Mesenchymal stem cell (in vitro differentiated cells and primary cell): ENCODE results near the gene POLR2M.

Source experiments
- DNase-seq: peaks from one replicate; pipeline ENCODE4 v3.0.0-alpha.2; 2013
- H2AFZ ChIP-seq: one replicate; pipeline ENCODE4 v1.6.1; 2013; ENCODE audit warnings: low read depth, mild to moderate bottlenecking, control low read depth, inconsistent platforms, low read length, moderate library complexity
- H2AK5ac ChIP-seq: 2 replicates; pipeline ENCODE4 v1.6.1; 2013; ENCODE audit warnings: low read length, moderate library complexity, mild to moderate bottlenecking, inconsistent platforms; ENCODE audit not compliant: severe bottlenecking
- H2BK120ac ChIP-seq: one replicate; pipeline ENCODE4 v1.6.1; 2013; ENCODE audit warnings: low read depth, mild to moderate bottlenecking, inconsistent platforms, low read length, moderate library complexity
- H2BK12ac ChIP-seq, 2 experiments: one replicate each; pipeline ENCODE4 v1.6.1; 2013; ENCODE audit warnings: inconsistent platforms in 2 of 2, low read length in 2 of 2, mild to moderate bottlenecking in 2 of 2, moderate library complexity in 2 of 2, control low read depth in 1 of 2
- H2BK15ac ChIP-seq: one replicate; pipeline ENCODE4 v1.6.1; 2013; ENCODE audit warnings: mild to moderate bottlenecking, low read depth, inconsistent platforms; ENCODE audit not compliant: poor library complexity, severe bottlenecking
- H2BK5ac ChIP-seq: 2 replicates; pipeline ENCODE4 v1.6.1; 2013; ENCODE audit warnings: low read depth, mild to moderate bottlenecking, low read length, control low read depth, inconsistent platforms; ENCODE audit not compliant: poor library complexity, severe bottlenecking
- H3K14ac ChIP-seq, 2 experiments: one replicate each; pipeline ENCODE4 v1.6.1; 2013; ENCODE audit warnings: inconsistent platforms in 2 of 2, low read length in 2 of 2, control low read depth in 1 of 2, mild to moderate bottlenecking in 1 of 2, moderate library complexity in 1 of 2
- H3K18ac ChIP-seq, 2 experiments: one replicate each; pipeline ENCODE4 v1.6.1; 2013; ENCODE audit warnings: inconsistent platforms in 2 of 2, low read length in 2 of 2, control low read depth in 1 of 2, low read depth in 1 of 2, mild to moderate bottlenecking in 1 of 2
- H3K23ac ChIP-seq, 2 experiments: one replicate each; pipeline ENCODE4 v1.6.1; 2013; ENCODE audit warnings: inconsistent platforms in 2 of 2, low read length in 2 of 2, mild to moderate bottlenecking in 2 of 2, moderate library complexity in 2 of 2, control low read depth in 1 of 2
- H3K27ac ChIP-seq: 2 replicates; pipeline ENCODE4 v1.5.1; 2013; ENCODE audit warnings: mild to moderate bottlenecking, moderate library complexity, low read length, control low read depth, inconsistent platforms; ENCODE audit not compliant: poor library complexity, severe bottlenecking
- H3K27me3 ChIP-seq, 2 experiments: 2 replicates each; pipeline versions ENCODE4 v1.6.1 to v1.7.0; 2013; ENCODE audit warnings: low read length in 2 of 2, mild to moderate bottlenecking in 2 of 2, moderate library complexity in 2 of 2, control low read depth in 1 of 2, inconsistent platforms in 1 of 2; ENCODE audit not compliant: control insufficient read depth in 1 of 2, insufficient read depth in 1 of 2
- H3K36me3 ChIP-seq, 2 experiments: 2 replicates each; pipeline versions ENCODE4 v1.6.1 to v1.7.0; 2013; ENCODE audit warnings: low read length in 2 of 2, control low read depth in 1 of 2, inconsistent platforms in 1 of 2, low read depth in 1 of 2, mild to moderate bottlenecking in 1 of 2; ENCODE audit not compliant: insufficient read depth in 2 of 2, control insufficient read depth in 1 of 2
- H3K4ac ChIP-seq, 2 experiments: one replicate each; pipeline ENCODE4 v1.6.1; 2013; ENCODE audit warnings: inconsistent platforms in 2 of 2, low read length in 2 of 2, mild to moderate bottlenecking in 2 of 2, moderate library complexity in 2 of 2, control low read depth in 1 of 2, low read depth in 1 of 2
- H3K4me1 ChIP-seq: 2 replicates; pipeline ENCODE4 v1.6.1; 2013; ENCODE audit warnings: low read depth, low read length, control low read depth; ENCODE audit not compliant: control insufficient read depth, insufficient read depth
- H3K4me2 ChIP-seq: 2 replicates; pipeline ENCODE4 v1.6.1; 2013; ENCODE audit warnings: low read length, mild to moderate bottlenecking, inconsistent platforms; ENCODE audit not compliant: poor library complexity, severe bottlenecking
- H3K4me3 ChIP-seq, 2 experiments: 2 replicates each; pipeline versions ENCODE4 v1.5.1 to v1.7.0; 2013; ENCODE audit warnings: low read length in 2 of 2, mild to moderate bottlenecking in 2 of 2, control low read depth in 1 of 2, low read depth in 1 of 2; ENCODE audit not compliant: insufficient read depth in 1 of 2
- H3K79me1 ChIP-seq: replicated peaks from 2 replicates; pipeline ENCODE4 v1.6.1; 2013; ENCODE audit warnings: mild to moderate bottlenecking, control low read depth, low read length, inconsistent platforms; ENCODE audit not compliant: poor library complexity, severe bottlenecking
- H3K9ac ChIP-seq: 2 replicates; pipeline ENCODE4 v1.7.0; 2013; ENCODE audit warnings: mild to moderate bottlenecking, low read length, moderate library complexity
- H3K9me3 ChIP-seq: 2 replicates; pipeline ENCODE4 v1.7.0; 2013; ENCODE audit warnings: mild to moderate bottlenecking, low read length; ENCODE audit not compliant: control insufficient read depth
- H4K8ac ChIP-seq: one replicate; pipeline ENCODE4 v1.6.1; 2013; ENCODE audit warnings: inconsistent platforms, mild to moderate bottlenecking, low read length, moderate library complexity
- H4K91ac ChIP-seq: one replicate; pipeline ENCODE4 v1.6.1; 2013; ENCODE audit warnings: mild to moderate bottlenecking, low read length, inconsistent platforms
- whole genome bisulfite sequencing: methylation state at CpG from one replicate; pipeline ENCODE4 v1.1.7; 2013; ENCODE audit warnings: mixed read lengths; 5-methylcytosine and 5-hydroxymethylcytosine counted together

The POLR2M gene

DNA sequence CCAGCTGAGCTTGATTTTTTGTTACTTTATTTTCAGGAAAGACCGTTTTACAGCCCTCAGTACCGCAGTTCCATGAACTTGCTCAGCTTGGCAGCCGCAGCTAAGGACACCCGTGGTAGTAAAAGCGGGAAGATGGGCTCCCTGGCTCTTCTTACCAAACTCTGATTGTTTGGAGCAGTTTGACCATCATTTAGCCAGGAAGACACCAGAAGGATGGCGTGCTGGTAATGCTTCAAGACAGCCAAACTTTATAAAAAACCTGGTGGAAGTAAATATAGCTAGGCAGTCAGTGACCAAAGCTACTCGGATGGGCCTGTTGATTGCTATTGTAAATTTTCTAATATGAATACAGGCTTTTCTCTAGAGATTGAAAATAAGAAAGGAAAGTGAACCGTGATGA lies 28.9 kb downstream of the POLR2M start:
- Histone ChIP-seq H3K4ac (no peak overlapping the region), H2BK120ac (no peak overlapping the region), H2BK5ac (no peak overlapping the region), H3K18ac (no peak overlapping the region), H4K8ac (no peak overlapping the region), H3K4me1 (peaks cover 1% of the 10 kb centered on the region), H2AK5ac (no peak overlapping the region), H3K27me3 (no peaks in the 10 kb centered on the region), H3K9me3 (peaks cover 12% of the 10 kb centered on the region), H3K36me3 (no peaks in the 10 kb centered on the region), H3K9ac (no peak overlapping the region), H2AFZ (no peak overlapping the region), H3K14ac (no peak overlapping the region), H3K4me3 (no peak overlapping the region), H3K27ac (no peak overlapping the region), H3K79me1 (no peaks in the 10 kb centered on the region), H3K4me2 (no peak overlapping the region), H2BK12ac (no peak overlapping the region), H3K23ac (no peak overlapping the region), H4K91ac (no peak overlapping the region), H2BK15ac (no peak overlapping the region)
- DNase-seq = no peak
- WGBS = 72% methylated on average over 8 of the region's 8 CpGs

DNA sequence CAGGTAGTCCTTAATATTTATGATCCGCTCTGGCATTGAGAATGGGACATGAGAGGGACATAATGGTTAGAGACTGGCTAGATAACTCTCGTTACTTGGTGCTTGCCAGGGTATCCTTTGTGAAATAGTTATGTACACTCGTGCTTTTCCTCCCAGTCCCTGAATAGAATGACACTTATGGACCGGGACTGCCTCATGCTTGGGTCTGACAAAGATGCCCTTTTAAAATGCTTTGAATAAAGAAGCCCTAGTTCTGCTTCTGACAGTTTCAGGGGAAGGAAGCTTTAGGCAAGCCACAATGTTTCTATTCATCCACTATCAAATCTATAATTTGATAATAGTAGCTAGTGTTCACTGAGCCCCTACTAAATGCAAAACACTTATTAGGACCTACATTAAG lies 29.4 kb downstream of the POLR2M start:
- Histone ChIP-seq H3K27me3 (no peaks in the 10 kb centered on the region), H4K91ac (no peak overlapping the region), H3K9ac (no peak overlapping the region), H3K4me3 (no peak overlapping the region), H3K36me3 (no peaks in the 10 kb centered on the region), H2BK12ac (no peak overlapping the region), H3K9me3 (peaks cover 12% of the 10 kb centered on the region), H3K14ac (no peak overlapping the region), H2BK15ac (no peak overlapping the region), H3K79me1 (no peaks in the 10 kb centered on the region), H2AFZ (no peak overlapping the region), H3K4ac (no peak overlapping the region), H2BK5ac (no peak overlapping the region), H3K4me1 (peaks cover 1% of the 10 kb centered on the region), H3K4me2 (no peak overlapping the region), H3K18ac (no peak overlapping the region), H4K8ac (no peak overlapping the region), H3K27ac (no peak overlapping the region), H2AK5ac (no peak overlapping the region), H2BK120ac (no peak overlapping the region), H3K23ac (no peak overlapping the region)
- 77% methylated on average over 4 of the region's 4 CpGs for WGBS
- DNase-seq = no peak

DNA sequence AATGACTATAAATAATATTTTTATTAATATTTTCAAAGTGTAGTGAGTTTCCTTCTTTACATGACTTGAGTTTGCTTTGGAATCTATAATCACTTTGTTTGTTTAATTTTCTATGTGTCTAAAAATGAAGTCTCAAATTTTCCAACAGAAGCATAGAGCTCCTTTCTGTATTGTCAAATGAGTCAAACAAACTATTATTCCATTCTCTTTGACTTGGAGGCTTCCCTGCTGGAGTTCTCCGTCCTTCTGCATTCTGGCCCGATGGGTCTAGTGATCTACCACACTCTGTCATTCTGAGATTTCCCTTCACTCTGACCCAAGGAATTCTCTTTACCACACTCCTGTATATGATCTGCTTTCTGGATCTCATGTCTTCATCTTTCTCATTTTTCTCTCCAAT lies 30.1 kb downstream of the POLR2M start:
- H3K9me3 ChIP-seq = peaks cover 12% of the 10 kb centered on the region
- H2AK5ac ChIP-seq = no peak overlapping the region
- H3K18ac ChIP-seq = no peak overlapping the region
- H3K14ac ChIP-seq = no peak overlapping the region
- no peak overlapping the region for H2BK5ac ChIP-seq
- no peak overlapping the region for H2BK120ac ChIP-seq
- no peak overlapping the region for H4K8ac ChIP-seq
- no peak overlapping the region for H3K4me2 ChIP-seq
- no peak overlapping the region for H4K91ac ChIP-seq
- H3K4me3 ChIP-seq = no peak overlapping the region
- no peak overlapping the region for H3K9ac ChIP-seq
- no peak overlapping the region for H2BK15ac ChIP-seq
- no peaks in the 10 kb centered on the region for H3K79me1 ChIP-seq
- WGBS = 95% methylated on average over 2 of the region's 2 CpGs
- H2AFZ ChIP-seq = no peak overlapping the region
- no peak overlapping the region for H3K27ac ChIP-seq
- peaks cover 1% of the 10 kb centered on the region for H3K4me1 ChIP-seq
- H3K23ac ChIP-seq = no peak overlapping the region
- no peak overlapping the region for H2BK12ac ChIP-seq
- no peaks in the 10 kb centered on the region for H3K27me3 ChIP-seq
- no peak for DNase-seq
- no peak overlapping the region for H3K4ac ChIP-seq
- no peaks in the 10 kb centered on the region for H3K36me3 ChIP-seq

DNA sequence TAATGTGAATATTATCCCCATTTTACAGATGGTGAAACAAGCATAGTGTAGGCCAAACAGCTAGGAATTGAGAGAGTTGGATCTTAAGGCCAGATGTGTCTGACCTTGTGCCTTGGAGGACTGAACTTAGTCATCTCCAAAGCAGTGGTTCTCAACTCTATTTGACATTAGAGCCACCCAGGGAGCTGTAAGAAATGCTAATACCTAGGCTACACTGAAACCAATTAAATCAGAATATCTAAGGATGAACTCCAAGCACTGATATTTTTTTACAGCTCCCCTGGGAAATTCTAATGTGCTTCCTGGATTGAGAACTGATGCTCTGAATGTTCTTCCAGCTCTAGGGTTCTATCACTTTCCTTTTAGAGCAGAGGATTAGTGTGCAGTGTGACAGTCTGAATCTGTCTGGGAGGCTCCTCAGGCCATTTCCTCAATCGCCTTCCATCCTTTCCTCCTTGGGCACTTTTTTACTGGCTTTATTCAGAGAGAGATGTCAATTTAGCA lies 32.3 kb downstream of the POLR2M start:
- no peak for DNase-seq
- Histone ChIP-seq H3K4ac (no peak overlapping the region), H3K4me3 (no peak overlapping the region), H2AFZ (no peak overlapping the region), H3K14ac (no peak overlapping the region), H3K79me1 (no peaks in the 10 kb centered on the region), H2AK5ac (no peak overlapping the region), H2BK5ac (no peak overlapping the region), H2BK120ac (no peak overlapping the region), H3K9ac (no peak overlapping the region), H3K18ac (no peak overlapping the region), H4K8ac (no peak overlapping the region), H4K91ac (no peak overlapping the region), H3K4me2 (no peak overlapping the region), H2BK12ac (no peak overlapping the region), H3K4me1 (no peaks in the 10 kb centered on the region), H3K36me3 (no peaks in the 10 kb centered on the region), H3K27me3 (no peaks in the 10 kb centered on the region), H3K9me3 (peaks cover 12% of the 10 kb centered on the region), H3K27ac (no peak overlapping the region), H2BK15ac (no peak overlapping the region), H3K23ac (no peak overlapping the region)
- no CpG with 5 or more reads among the region's 1 CpG for WGBS
